K562 (cell line): Measurements from ENCODE around the gene STK17A. TPM values are rescaled to one million over a fixed set of nuclear protein-coding genes. Genes with fewer than 3 reads are reported as not detected.

ENCODE experiments used
- ATAC-seq: fragments of 200-7000 bp; cut with Tn5 transposase; 3 replicates; pipeline ENCODE4 v1.9.1; 2020; ENCODE audit warnings: moderate library complexity
- BruUV-seq: library from RNA; stranded (reverse); fragments of 400-500 nt; replicated peaks from 2 replicates; lab custom pipeline; 2021; lab: Mats Ljungman, UMichigan
- CTCF ChIA-PET: fragments of 300-600 bp; formaldehyde crosslinking; extraction: SDS; loops from one replicate; lab custom pipeline; 2021; ENCODE audit warnings: low intra/inter-chr PET ratio; lab: Yijun Ruan, JAX
- POLR2A ChIA-PET: fragments of 300-600, 350-650 bp; sonication (Branson Sonifier 250); formaldehyde crosslinking; extraction: SDS; loops from one replicate; lab custom pipeline; 2021; ENCODE audit warnings: antibody characterized with exemption, inconsistent platforms; lab: Yijun Ruan, JAX
- DNase-seq, 4 experiments: peaks; one replicate each; pipeline versions ENCODE4 v3.0.0 to v3.0.0-alpha.2; 2011 to 2018; ENCODE audit warnings: low spot score in 3 of 4, mixed read lengths in 3 of 4; ENCODE audit errors: extremely low read depth in 1 of 4
- FAIRE-seq: peaks from 2 replicates; lab custom pipeline; 2011; peaks lifted over from hg19 to GRCh38; lab: Jason Lieb, UNC
- H2AFZ ChIP-seq: 2 replicates; pipeline ENCODE4 v1.6.0; 2011; ENCODE audit warnings: low read depth, low read length, control low read depth, inconsistent platforms
- H3K27ac ChIP-seq: fragments of 200-600 bp; 3 replicates; pipeline ENCODE4 v1.8.0; 2011; ENCODE audit warnings: low read depth, mild to moderate bottlenecking, control low read depth, inconsistent platforms, low read length, moderate library complexity, mixed read lengths; ENCODE audit errors: extremely low read depth
- H3K27me3 ChIP-seq, 2 experiments: fragments of 300-600 bp in 1 of 2; 2 replicates in 1 of 2; 3 replicates in 1 of 2; pipeline versions ENCODE4 v1.6.0 to v1.8.0; 2011; ENCODE audit warnings: inconsistent platforms in 2 of 2, low read length in 2 of 2, mild to moderate bottlenecking in 1 of 2, mixed read lengths in 1 of 2, moderate library complexity in 1 of 2; ENCODE audit not compliant: control insufficient read depth in 2 of 2, insufficient read depth in 2 of 2
- H3K36me3 ChIP-seq: fragments of 300-600 bp; 3 replicates; pipeline ENCODE4 v1.8.0; 2011; ENCODE audit warnings: mild to moderate bottlenecking, low read length, inconsistent platforms; ENCODE audit not compliant: control insufficient read depth, insufficient read depth
- H3K4me1 ChIP-seq, 2 experiments: fragments of 200-600 bp in 1 of 2; replicated peaks in 1 of 2; 2 replicates in 1 of 2; 3 replicates in 1 of 2; pipeline versions ENCODE4 v1.5.1 to v1.8.0; 2011; ENCODE audit warnings: inconsistent platforms in 2 of 2, low read length in 2 of 2, mild to moderate bottlenecking in 1 of 2, mixed read lengths in 1 of 2, moderate library complexity in 1 of 2; ENCODE audit not compliant: control insufficient read depth in 2 of 2, insufficient read depth in 2 of 2
- H3K4me2 ChIP-seq: 2 replicates; pipeline ENCODE4 v1.6.1; 2011; ENCODE audit warnings: low read length, control low read depth, inconsistent platforms, mixed read lengths; ENCODE audit not compliant: insufficient read depth
- H3K4me3 ChIP-seq: fragments of 200-600 bp; sonication (generic), shearing (Covaris generic); 2 replicates; pipeline ENCODE4 v1.5.1; 2016; ENCODE audit warnings: control low read depth, inconsistent platforms
- H3K79me2 ChIP-seq: fragments of 200-600 bp; 3 replicates; pipeline ENCODE4 v1.8.0; 2011; ENCODE audit warnings: low read length, inconsistent platforms; ENCODE audit not compliant: control insufficient read depth, insufficient read depth
- H3K9ac ChIP-seq, 2 experiments: 2 replicates each; pipeline versions ENCODE4 v1.6.0 to v1.6.1; 2011; ENCODE audit warnings: low read depth in 2 of 2, low read length in 2 of 2, control low read depth in 1 of 2, inconsistent platforms in 1 of 2, mild to moderate bottlenecking in 1 of 2, mixed read lengths in 1 of 2; ENCODE audit not compliant: insufficient read depth in 1 of 2
- H3K9me1 ChIP-seq: one replicate; pipeline ENCODE4 v1.6.0; 2011; ENCODE audit warnings: inconsistent platforms, mild to moderate bottlenecking, low read length, moderate library complexity; ENCODE audit not compliant: control insufficient read depth, insufficient read depth
- H3K9me3 ChIP-seq: replicated peaks from 2 replicates; pipeline ENCODE4 v1.5.1; 2011; ENCODE audit warnings: low read depth, low read length, inconsistent platforms; ENCODE audit not compliant: control insufficient read depth, insufficient read depth
- H4K20me1 ChIP-seq: replicated peaks from 2 replicates; pipeline ENCODE4 v1.6.1; 2011; ENCODE audit warnings: low read length, inconsistent platforms, mixed read lengths; ENCODE audit not compliant: control insufficient read depth, insufficient read depth
- BRF2 ChIP-seq: IDR thresholded peaks from 3 replicates; pipeline ENCODE4 v1.6.1; 2011; ENCODE audit warnings: borderline replicate concordance, mild to moderate bottlenecking; ENCODE audit not compliant: insufficient read length, insufficient read depth
- CBX8 ChIP-seq: fragments of 200-600 bp; sonication (generic); IDR thresholded peaks from 2 replicates; pipeline ENCODE4 v1.6.1; 2012; ENCODE audit warnings: borderline replicate concordance, mixed run types, low read depth, mild to moderate bottlenecking, moderate library complexity, mixed read lengths, low read length, control low read depth, inconsistent platforms; ENCODE audit not compliant: poor library complexity, severe bottlenecking; ENCODE audit errors: extremely low read depth
- CCAR2 ChIP-seq: fragments of 200-400 bp; formaldehyde crosslinking; IDR thresholded peaks from 2 replicates; pipeline ENCODE4 v1.6.1; 2017; ENCODE audit warnings: mild to moderate bottlenecking, low read depth, low read length
- CCNT2 ChIP-seq: IDR thresholded peaks from 2 replicates; pipeline ENCODE4 v1.6.1; 2011; ENCODE audit warnings: borderline replicate concordance, low read depth, mild to moderate bottlenecking, moderate library complexity, mixed read lengths, low read length; ENCODE audit not compliant: insufficient read length; ENCODE audit errors: extremely low read depth
- DACH1 ChIP-seq: fragments of 450-650 bp; IDR thresholded peaks from 2 replicates; pipeline ENCODE4 v1.6.1; 2018; ENCODE audit not compliant: partially characterized antibody
- EP400 ChIP-seq: fragments of 450-650 bp; IDR thresholded peaks from 2 replicates; pipeline ENCODE4 v1.6.1; 2017; ENCODE audit warnings: antibody characterized with exemption, mild to moderate bottlenecking, moderate library complexity
- IRF2 ChIP-seq: sonication (generic); formaldehyde crosslinking; IDR thresholded peaks from 2 replicates; pipeline ENCODE4 v1.8.1; 2022; ENCODE audit warnings: mild to moderate bottlenecking, missing genetic modification reagents
- NCOA4 ChIP-seq: fragments of 450-650 bp; IDR thresholded peaks from 2 replicates; pipeline ENCODE4 v1.6.1; 2018; ENCODE audit warnings: mild to moderate bottlenecking; ENCODE audit not compliant: partially characterized antibody
- NEUROD1 ChIP-seq: fragments of 150-350 bp; IDR thresholded peaks from 2 replicates; pipeline ENCODE4 v1.6.1; 2014; ENCODE audit warnings: borderline replicate concordance, low read length, low read depth; ENCODE audit not compliant: partially characterized antibody
- NFYB ChIP-seq: IDR thresholded peaks from 2 replicates; pipeline ENCODE4 v1.6.1; 2011; ENCODE audit warnings: mild to moderate bottlenecking, moderate library complexity; ENCODE audit not compliant: insufficient read length; ENCODE audit errors: extremely low read depth
- NONO ChIP-seq, 2 experiments: fragments of 200-400 bp in 1 of 2; fragments of 450-650 bp in 1 of 2; formaldehyde crosslinking in 1 of 2; IDR thresholded peaks; 2 replicates each; pipeline ENCODE4 v1.6.1; 2017; ENCODE audit warnings: low read depth in 2 of 2, mild to moderate bottlenecking in 2 of 2, moderate library complexity in 2 of 2, low read length in 1 of 2
- SIN3A ChIP-seq, 2 experiments: fragments of 150-350 bp in 1 of 2; IDR thresholded peaks; 2 replicates each; pipeline ENCODE4 v1.6.1; 2011 to 2016; ENCODE audit warnings: borderline replicate concordance in 2 of 2, low read depth in 2 of 2, low read length in 2 of 2, mild to moderate bottlenecking in 2 of 2, moderate library complexity in 2 of 2; ENCODE audit not compliant: control insufficient read depth in 1 of 2
- ZEB2 ChIP-seq: fragments of 450-650 bp; IDR thresholded peaks from 2 replicates; pipeline ENCODE4 v1.6.1; 2016
- ZNF232 ChIP-seq: sonication (generic); formaldehyde crosslinking; IDR thresholded peaks from 2 replicates; pipeline ENCODE4 v1.8.0; 2022; ENCODE audit warnings: mild to moderate bottlenecking, missing genetic modification reagents
- ZNF77 ChIP-seq: fragments of 250-450 bp; sonication (Bioruptor Pico); IDR thresholded peaks from 2 replicates; pipeline ENCODE4 v1.5.0; 2020
- WGBS: fragments of 100-300 bp; shearing (Covaris generic); methylation state at CpG from one replicate; pipeline ENCODE4 v1.1.6; 2016; ENCODE audit warnings: low coverage, mixed read lengths; ENCODE audit not compliant: insufficient coverage; ENCODE audit errors: missing lambda C conversion rate; 5-methylcytosine and 5-hydroxymethylcytosine counted together
- in situ Hi-C: fragments of 300-500 bp; cut with MboI; formaldehyde crosslinking; loops from 4 replicates; pipeline ENCODE4 v1.15.0; 2018; ENCODE audit warnings: inconsistent platforms, mixed read lengths
- intact Hi-C: fragments of 100-400 bp; cut with micrococcal nuclease; formaldehyde crosslinking; loops from 2 replicates; pipeline ENCODE4 v1.14.2; 2022
- polyA plus RNA-seq, 8 experiments: library from polyadenylated mRNA; depleted of rRNA in 4 of 8; stranded (reverse) in 5 of 8; unstranded in 3 of 8; fragments of >200 nt; fragmentation: Nextera tagmentation in 2 of 8; fragmentation: Illumina TruSeq in 1 of 8; extraction: Ambion mirVana in 2 of 8; extraction: Trizol in 1 of 8; gene quantifications; 2 replicates each; pipeline versions ENCODE4 v1.2.1 to v1.2.3, GENCODE V29; 2011 to 2014; ENCODE audit warnings: inconsistent platforms in 1 of 8, missing spikeins in 1 of 8
- total RNA-seq, 7 experiments: library from RNA; depleted of rRNA in 6 of 7; stranded (reverse); fragments of >200 nt in 6 of 7; fragmentation: Illumina TruSeq in 2 of 7; extraction: Trizol in 2 of 7; gene quantifications; 2 replicates each; pipeline versions ENCODE4 v1.2.1 to v1.2.3, GENCODE V29; 2011 to 2021; ENCODE audit warnings: low replicate concordance in 1 of 7
- TF ChIP-seq, protein P1 (sequence below), 2 experiments: IDR thresholded peaks; 2 replicates each; pipeline ENCODE4 v1.6.1; 2011; ENCODE audit warnings: borderline replicate concordance in 1 of 2, control low read depth in 1 of 2, low read depth in 1 of 2, low read length in 1 of 2, mild to moderate bottlenecking in 1 of 2, mixed read lengths in 1 of 2, moderate library complexity in 1 of 2; ENCODE audit not compliant: insufficient read depth in 1 of 2, insufficient read length in 1 of 2, poor library complexity in 1 of 2, severe bottlenecking in 1 of 2; ENCODE audit errors: extremely low read depth in 1 of 2
- TF ChIP-seq, protein P2 (sequence below), 2 experiments: fragments of 200-800 bp in 1 of 2; sonication (Bioruptor generic) in 1 of 2; sonication (generic) in 1 of 2; formaldehyde crosslinking in 1 of 2; IDR thresholded peaks in 1 of 2; conservative IDR thresholded peaks in 1 of 2; 2 replicates each; pipeline versions ENCODE4 v1.5.0 to v1.6.1; 2016 to 2020; ENCODE audit warnings: missing compliant biosample characterization in 1 of 2, missing genetic modification characterization in 1 of 2, missing genetic modification reagents in 1 of 2

STK17A gene
- total and polyA plus RNA-seq, 9 of the 15 experiments (the other 6 are each of a cell fraction or from before 2014, with no cell fraction given), result 3.4 to 16.3 (median 13.2) TPM

GRCh38 chr7:43632746-43633145 is 49.8 kb downstream of the STK17A start:
- no peak overlapping the region for H2AFZ ChIP-seq
- no peaks in the 10 kb centered on the region for H3K27me3 ChIP-seq
- no peak overlapping the region for H3K4me3 ChIP-seq
- no peak overlapping the region for H3K4me2 ChIP-seq
- DNase-seq, result no peak
- peak; percentile 44 for FAIRE-seq
- H3K79me2 ChIP-seq, result no peaks in the 10 kb centered on the region
- in situ Hi-C loops (no loop called here), intact Hi-C loops (no loop called here)
- ChIA-PET CTCF (no interaction called here), POLR2A (interaction anchor here (0.7 kb wide), 1 partner anchor 10 kb away, joined by 3 read pairs; no protein-coding TSS in a partner anchor)
- H3K9me1 ChIP-seq, result no peaks in the 10 kb centered on the region
- no peaks in the 10 kb centered on the region for H3K4me1 ChIP-seq
- no peak for ATAC-seq
- BruUV-seq, result no TSS peak
- H4K20me1 ChIP-seq, result no peaks in the 10 kb centered on the region; the same call in 1 of the 2 replicates
- no peak overlapping the region for H3K27ac ChIP-seq
- WGBS, result 95% methylated on average over 4 of the region's 4 CpGs
- H3K9me3 ChIP-seq, result no peaks in the 10 kb centered on the region
- no peak for TF ChIP-seq ZEB2
- TF ChIP-seq DACH1, result no peak
- no peak for TF ChIP-seq ZNF77
- TF ChIP-seq, protein P1, sequence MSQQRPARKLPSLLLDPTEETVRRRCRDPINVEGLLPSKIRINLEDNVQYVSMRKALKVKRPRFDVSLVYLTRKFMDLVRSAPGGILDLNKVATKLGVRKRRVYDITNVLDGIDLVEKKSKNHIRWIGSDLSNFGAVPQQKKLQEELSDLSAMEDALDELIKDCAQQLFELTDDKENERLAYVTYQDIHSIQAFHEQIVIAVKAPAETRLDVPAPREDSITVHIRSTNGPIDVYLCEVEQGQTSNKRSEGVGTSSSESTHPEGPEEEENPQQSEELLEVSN (IDR thresholded peaks at IDR 0.05; ENCODE audit: borderline replicate concordance in 1 of 2, extremely low read depth in 1 of 2, insufficient read depth in 1 of 2, insufficient read length in 1 of 2, low read depth in 1 of 2, low read length in 1 of 2, poor library complexity in 1 of 2, severe bottlenecking in 1 of 2), result no peak
- no peak for TF ChIP-seq BRF2
- no peak for TF ChIP-seq CCNT2
- no peak for TF ChIP-seq IRF2
- no peak for TF ChIP-seq EP400
- TF ChIP-seq CBX8, result no peak
- no peak for TF ChIP-seq ZNF232 (CRISPR knock-in tag)
- TF ChIP-seq NCOA4, result no peak
- no peak for TF ChIP-seq NFYB
- TF ChIP-seq CCAR2, result no peak
- TF ChIP-seq, protein P2, sequence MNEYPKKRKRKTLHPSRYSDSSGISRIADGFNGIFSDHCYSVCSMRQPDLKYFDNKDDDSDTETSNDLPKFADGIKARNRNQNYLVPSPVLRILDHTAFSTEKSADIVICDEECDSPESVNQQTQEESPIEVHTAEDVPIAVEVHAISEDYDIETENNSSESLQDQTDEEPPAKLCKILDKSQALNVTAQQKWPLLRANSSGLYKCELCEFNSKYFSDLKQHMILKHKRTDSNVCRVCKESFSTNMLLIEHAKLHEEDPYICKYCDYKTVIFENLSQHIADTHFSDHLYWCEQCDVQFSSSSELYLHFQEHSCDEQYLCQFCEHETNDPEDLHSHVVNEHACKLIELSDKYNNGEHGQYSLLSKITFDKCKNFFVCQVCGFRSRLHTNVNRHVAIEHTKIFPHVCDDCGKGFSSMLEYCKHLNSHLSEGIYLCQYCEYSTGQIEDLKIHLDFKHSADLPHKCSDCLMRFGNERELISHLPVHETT (CRISPR knock-in tag; conservative IDR thresholded peaks at IDR 0.05 in 1 of 2, IDR thresholded peaks at IDR 0.05 in 1 of 2), result no peak
- no peak for TF ChIP-seq NEUROD1
- no peak for TF ChIP-seq NONO (IDR thresholded peaks at IDR 0.05; ENCODE audit: low read depth in 2 of 2, low read length in 1 of 2)
- TF ChIP-seq SIN3A (IDR thresholded peaks at IDR 0.05; ENCODE audit: borderline replicate concordance in 2 of 2, control insufficient read depth in 1 of 2, low read depth in 2 of 2, low read length in 2 of 2), result no peak
- H3K36me3 ChIP-seq, result peaks cover 82% of the 10 kb centered on the region
- H3K9ac ChIP-seq, result no peak overlapping the region
